H1 (cell line): Measurements from ENCODE around the gene CDC42.

Experiments
- ATF3 ChIP-seq: IDR thresholded peaks from 2 replicates; pipeline ENCODE4 v1.6.1; 2011; ENCODE audit warnings: low read depth, mild to moderate bottlenecking, low read length; ENCODE audit not compliant: insufficient read depth
- BRCA1 ChIP-seq: IDR thresholded peaks from 2 replicates; pipeline ENCODE4 v1.6.1; 2012; ENCODE audit warnings: low read depth, low read length, improper control_type of control experiment
- CEBPB ChIP-seq: IDR thresholded peaks from 2 replicates; pipeline ENCODE4 v1.6.1; 2012; ENCODE audit warnings: low read depth, low read length
- CHD2 ChIP-seq: IDR thresholded peaks from 2 replicates; pipeline ENCODE4 v1.6.1; 2012; ENCODE audit warnings: low read length, improper control_type of control experiment
- CTCF ChIP-seq, 3 experiments: IDR thresholded peaks; 1 replicate in 2 of 3; 2 replicates in 1 of 3; pipeline versions ENCODE4 v1.5.1 to v1.6.1; 2011; ENCODE audit warnings: low read length in 3 of 3, mild to moderate bottlenecking in 3 of 3, inconsistent platforms in 2 of 3, low read depth in 1 of 3, moderate library complexity in 1 of 3; ENCODE audit not compliant: insufficient read depth in 1 of 3; ENCODE audit errors: control extremely low read depth in 1 of 3
- EGR1 ChIP-seq: IDR thresholded peaks from 2 replicates; pipeline ENCODE4 v1.6.1; 2011; ENCODE audit warnings: low read depth, low read length, borderline replicate concordance
- EP300 ChIP-seq, 2 experiments: IDR thresholded peaks; 1 replicate in 1 of 2; 2 replicates in 1 of 2; pipeline ENCODE4 v1.6.1; 2011 to 2012; ENCODE audit warnings: low read depth in 2 of 2, low read length in 2 of 2, mild to moderate bottlenecking in 2 of 2, borderline replicate concordance in 1 of 2, inconsistent platforms in 1 of 2, moderate library complexity in 1 of 2
- JUND ChIP-seq: IDR thresholded peaks from 2 replicates; pipeline ENCODE4 v1.6.1; 2011; ENCODE audit warnings: mild to moderate bottlenecking, improper control_type of control experiment, low read length
- KDM1A ChIP-seq: fragments of 200-600, 300-600 bp; sonication (generic); IDR thresholded peaks from 2 replicates; pipeline ENCODE4 v1.7.1; 2016; ENCODE audit warnings: mild to moderate bottlenecking, low read length, borderline replicate concordance
- POLR2A ChIP-seq, 2 experiments: IDR thresholded peaks; 1 replicate in 1 of 2; 2 replicates in 1 of 2; pipeline ENCODE4 v1.6.1; 2011; ENCODE audit warnings: low read depth in 2 of 2, low read length in 2 of 2, mild to moderate bottlenecking in 2 of 2; ENCODE audit errors: control extremely low read depth in 1 of 2
- RAD21 ChIP-seq, 2 experiments: IDR thresholded peaks in 1 of 2; conservative IDR thresholded peaks in 1 of 2; 2 replicates each; pipeline ENCODE4 v1.6.1; 2011; ENCODE audit warnings: low read depth in 2 of 2, low read length in 2 of 2, improper control_type of control experiment in 1 of 2, inconsistent platforms in 1 of 2, mild to moderate bottlenecking in 1 of 2, moderate library complexity in 1 of 2
- SP1 ChIP-seq: IDR thresholded peaks from 2 replicates; pipeline ENCODE4 v1.6.1; 2011; ENCODE audit warnings: low read depth, low read length
- TCF12 ChIP-seq: IDR thresholded peaks from 2 replicates; pipeline ENCODE4 v1.6.1; 2011; ENCODE audit warnings: low read depth, mild to moderate bottlenecking, low read length
- TEAD4 ChIP-seq: IDR thresholded peaks from 2 replicates; pipeline ENCODE4 v1.6.1; 2012; ENCODE audit warnings: low read depth, low read length, inconsistent platforms, mixed read lengths

GRCh38 chr1:22090867-22091266 is 38.4 kb downstream of the CDC42 start:
- TF ChIP-seq CTCF (IDR thresholded peaks at IDR 0.05; ENCODE audit: control extremely low read depth in 1 of 3, insufficient read depth in 1 of 3, low read depth in 1 of 3, low read length in 3 of 3), result no peak
- no peak for TF ChIP-seq EGR1
- TF ChIP-seq CEBPB, result no peak
- TF ChIP-seq TCF12, result no peak
- no peak for TF ChIP-seq SP1
- no peak for TF ChIP-seq RAD21 (IDR thresholded peaks at IDR 0.05 in 1 of 2, conservative IDR thresholded peaks at IDR 0.05 in 1 of 2; ENCODE audit: low read depth in 2 of 2, low read length in 2 of 2)
- TF ChIP-seq POLR2A (IDR thresholded peaks at IDR 0.05; ENCODE audit: control extremely low read depth in 1 of 2, low read depth in 2 of 2, low read length in 2 of 2), result no peak
- TF ChIP-seq JUND, result no peak
- TF ChIP-seq TEAD4, result no peak
- TF ChIP-seq CHD2, result no peak
- TF ChIP-seq ATF3, result no peak
- TF ChIP-seq EP300 (IDR thresholded peaks at IDR 0.05; ENCODE audit: borderline replicate concordance in 1 of 2, low read depth in 2 of 2, low read length in 2 of 2), result no peak
- TF ChIP-seq BRCA1, result no peak
- TF ChIP-seq KDM1A, result no peak
